ENCODE results near the gene VPS13D.

- TF ChIP-seq EZH2 (IDR thresholded peaks at IDR 0.05) (no peak), POLR2AphosphoS5 (IDR thresholded peaks at IDR 0.05; ENCODE audit: borderline replicate concordance, low read depth, low read length) (no peak), FOXP2 (optimal IDR thresholded peaks at IDR 0.05; ENCODE audit: control extremely low read depth, extremely low read length, insufficient read depth) (no peak)
These were observed 237.0 kb downstream of the VPS13D start for GRCh38 chr1:12466816-12467215.

All from SK-N-MC (cell line).